Measurements from ENCODE around the gene KIF13A. TPM values are rescaled to one million over a fixed set of nuclear protein-coding genes. Genes with fewer than 3 reads are reported as not detected.
"Not testable (repeated sequence)": the region's sequence is repeated elsewhere in the genome, so short reads cannot be mapped to it uniquely, and the experiment has no call there.

The KIF13A gene
- total and polyA plus RNA-seq, 10 of the 15 experiments (the other 5 are each of a cell fraction or from before 2014, with no cell fraction given): 0.02 to 0.26 (median 0.13) TPM; not detected in 2

GRCh38 chr6:18019539-18020534, 32.4 kb upstream of the KIF13A start (continued):
- no peak for TF ChIP-seq ASH2L (IDR thresholded peaks at IDR 0.05; ENCODE audit: borderline replicate concordance, low read depth)
- TF ChIP-seq, protein P1, sequence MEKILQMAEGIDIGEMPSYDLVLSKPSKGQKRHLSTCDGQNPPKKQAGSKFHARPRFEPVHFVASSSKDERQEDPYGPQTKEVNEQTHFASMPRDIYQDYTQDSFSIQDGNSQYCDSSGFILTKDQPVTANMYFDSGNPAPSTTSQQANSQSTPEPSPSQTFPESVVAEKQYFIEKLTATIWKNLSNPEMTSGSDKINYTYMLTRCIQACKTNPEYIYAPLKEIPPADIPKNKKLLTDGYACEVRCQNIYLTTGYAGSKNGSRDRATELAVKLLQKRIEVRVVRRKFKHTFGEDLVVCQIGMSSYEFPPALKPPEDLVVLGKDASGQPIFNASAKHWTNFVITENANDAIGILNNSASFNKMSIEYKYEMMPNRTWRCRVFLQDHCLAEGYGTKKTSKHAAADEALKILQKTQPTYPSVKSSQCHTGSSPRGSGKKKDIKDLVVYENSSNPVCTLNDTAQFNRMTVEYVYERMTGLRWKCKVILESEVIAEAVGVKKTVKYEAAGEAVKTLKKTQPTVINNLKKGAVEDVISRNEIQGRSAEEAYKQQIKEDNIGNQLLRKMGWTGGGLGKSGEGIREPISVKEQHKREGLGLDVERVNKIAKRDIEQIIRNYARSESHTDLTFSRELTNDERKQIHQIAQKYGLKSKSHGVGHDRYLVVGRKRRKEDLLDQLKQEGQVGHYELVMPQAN (conservative IDR thresholded peaks at IDR 0.05): no peak
- no peak for TF ChIP-seq HDGF (IDR thresholded peaks at IDR 0.05)
- no peak for TF ChIP-seq DPF2 (IDR thresholded peaks at IDR 0.05)

GRCh38 chr6:18019133-18019532, 31.7 kb upstream of the KIF13A start:
- SMC1A ChIA-PET (ENCODE audit: uncharacterized antibody, unreplicated experiment); H4K20me1 ChIP-seq (ENCODE audit: control insufficient read depth, insufficient read depth); intact Hi-C loops (cut with micrococcal nuclease; ENCODE audit: unreplicated experiment); H3K9ac ChIP-seq (ENCODE audit: control insufficient read depth, insufficient read depth, low read length); H2AFZ ChIP-seq (ENCODE audit: control insufficient read depth, low read depth, low read length); DNase-seq (ENCODE audit: low read depth, low spot score); in situ Hi-C loops (cut with MboI); H3K36me3 ChIP-seq (ENCODE audit: control insufficient read depth in 2 of 2, insufficient read depth in 2 of 2, low read length in 1 of 2); FAIRE-seq; RAD21 ChIA-PET (ENCODE audit: unreplicated experiment); H3K4me1 ChIP-seq (ENCODE audit: control insufficient read depth, insufficient read depth, low read length); BruUV-seq (replicated peaks); H3K27ac ChIP-seq (ENCODE audit: control insufficient read depth, insufficient read depth); H3K4me3 ChIP-seq; POLR2A ChIA-PET; H3K4me2 ChIP-seq (ENCODE audit: control insufficient read depth, insufficient read depth); ATAC-seq; H3K79me2 ChIP-seq (ENCODE audit: control insufficient read depth, insufficient read depth, low read length); H3K9me3 ChIP-seq (replicated peaks; ENCODE audit: control insufficient read depth, insufficient read depth, low read length); H3K27me3 ChIP-seq (replicated peaks in 1 of 2; ENCODE audit: control insufficient read depth in 2 of 2, insufficient read depth in 2 of 2, low read length in 1 of 2): not testable (repeated sequence)
- 66% methylated on average over 4 of the region's 4 CpGs for WGBS (ENCODE audit: insufficient coverage, insufficient replicate concordance, low lambda C conversion rate, missing lambda C conversion rate)
- CTCF ChIA-PET: interaction anchor here (0.7 kb wide), 1 partner anchor 36 kb away, joined by 5 read pairs; no protein-coding TSS in a partner anchor

Measured in GM12878 (cell line).